Uterus (tissue), 2 donors: Measurements from ENCODE around the gene SP3.

Experiments used
- POLR2A ChIP-seq, 2 donors: fragments of 450-650 bp; IDR thresholded peaks; one replicate each; pipeline ENCODE4 v1.6.1; 2016; ENCODE audit warnings: antibody characterized with exemption in 2 of 2, mild to moderate bottlenecking in 1 of 2, moderate library complexity in 1 of 2
- TF ChIP-seq, protein P1 (sequence below), 4 experiments: fragments of 200-600 bp in 2 of 4; fragments of 450-650 bp in 2 of 4; sonication (generic) in 2 of 4; IDR thresholded peaks; one replicate each; pipeline ENCODE4 v1.5.1; 2016 to 2019; ENCODE audit warnings: antibody characterized with exemption in 4 of 4, mild to moderate bottlenecking in 2 of 4, moderate library complexity in 1 of 4

DNA sequence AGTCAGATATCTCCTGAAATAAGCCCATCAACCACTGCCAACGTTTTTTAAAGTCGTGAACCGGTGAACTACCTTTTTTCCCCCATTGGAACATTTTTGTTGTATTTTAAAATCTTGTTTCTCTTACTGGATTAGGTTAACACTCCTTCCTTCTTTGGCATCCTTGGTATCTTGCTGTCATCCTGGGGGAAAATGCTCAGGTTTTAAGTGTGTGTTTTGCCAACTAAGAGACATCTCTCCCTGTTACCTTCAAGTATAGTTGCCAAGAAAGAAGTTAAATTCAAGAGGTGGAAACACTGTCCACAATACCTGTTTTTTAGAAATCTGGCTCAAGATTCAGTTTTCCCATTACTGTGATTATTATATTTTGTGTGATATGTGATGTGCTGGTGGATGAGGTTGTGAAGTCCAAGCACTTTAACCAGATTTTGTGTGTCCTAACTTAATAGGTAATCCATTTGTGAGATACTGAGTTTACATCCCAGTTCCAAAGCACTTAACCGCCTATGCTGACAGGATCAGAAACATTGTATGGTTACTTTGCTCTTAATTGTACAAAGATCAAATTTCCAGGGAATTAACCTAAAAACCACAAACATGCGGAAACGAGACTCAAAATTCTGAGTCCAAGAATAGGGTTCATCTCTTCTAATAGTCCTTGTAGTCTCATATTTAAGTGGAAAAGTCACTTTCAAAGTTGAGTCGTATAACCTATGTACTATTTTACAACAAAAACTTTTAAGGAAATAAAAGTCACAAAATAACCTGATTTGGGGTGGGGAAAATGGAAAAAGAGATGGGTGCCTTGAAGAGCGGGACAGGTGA is 1.3 kb upstream of the SP3 start:
- TF ChIP-seq, protein P1, sequence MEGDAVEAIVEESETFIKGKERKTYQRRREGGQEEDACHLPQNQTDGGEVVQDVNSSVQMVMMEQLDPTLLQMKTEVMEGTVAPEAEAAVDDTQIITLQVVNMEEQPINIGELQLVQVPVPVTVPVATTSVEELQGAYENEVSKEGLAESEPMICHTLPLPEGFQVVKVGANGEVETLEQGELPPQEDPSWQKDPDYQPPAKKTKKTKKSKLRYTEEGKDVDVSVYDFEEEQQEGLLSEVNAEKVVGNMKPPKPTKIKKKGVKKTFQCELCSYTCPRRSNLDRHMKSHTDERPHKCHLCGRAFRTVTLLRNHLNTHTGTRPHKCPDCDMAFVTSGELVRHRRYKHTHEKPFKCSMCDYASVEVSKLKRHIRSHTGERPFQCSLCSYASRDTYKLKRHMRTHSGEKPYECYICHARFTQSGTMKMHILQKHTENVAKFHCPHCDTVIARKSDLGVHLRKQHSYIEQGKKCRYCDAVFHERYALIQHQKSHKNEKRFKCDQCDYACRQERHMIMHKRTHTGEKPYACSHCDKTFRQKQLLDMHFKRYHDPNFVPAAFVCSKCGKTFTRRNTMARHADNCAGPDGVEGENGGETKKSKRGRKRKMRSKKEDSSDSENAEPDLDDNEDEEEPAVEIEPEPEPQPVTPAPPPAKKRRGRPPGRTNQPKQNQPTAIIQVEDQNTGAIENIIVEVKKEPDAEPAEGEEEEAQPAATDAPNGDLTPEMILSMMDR (IDR thresholded peaks at IDR 0.05) = no peak
- no peak for TF ChIP-seq POLR2A (IDR thresholded peaks at IDR 0.05)
